Measurements from ENCODE around the gene NPLOC4.

DNA sequence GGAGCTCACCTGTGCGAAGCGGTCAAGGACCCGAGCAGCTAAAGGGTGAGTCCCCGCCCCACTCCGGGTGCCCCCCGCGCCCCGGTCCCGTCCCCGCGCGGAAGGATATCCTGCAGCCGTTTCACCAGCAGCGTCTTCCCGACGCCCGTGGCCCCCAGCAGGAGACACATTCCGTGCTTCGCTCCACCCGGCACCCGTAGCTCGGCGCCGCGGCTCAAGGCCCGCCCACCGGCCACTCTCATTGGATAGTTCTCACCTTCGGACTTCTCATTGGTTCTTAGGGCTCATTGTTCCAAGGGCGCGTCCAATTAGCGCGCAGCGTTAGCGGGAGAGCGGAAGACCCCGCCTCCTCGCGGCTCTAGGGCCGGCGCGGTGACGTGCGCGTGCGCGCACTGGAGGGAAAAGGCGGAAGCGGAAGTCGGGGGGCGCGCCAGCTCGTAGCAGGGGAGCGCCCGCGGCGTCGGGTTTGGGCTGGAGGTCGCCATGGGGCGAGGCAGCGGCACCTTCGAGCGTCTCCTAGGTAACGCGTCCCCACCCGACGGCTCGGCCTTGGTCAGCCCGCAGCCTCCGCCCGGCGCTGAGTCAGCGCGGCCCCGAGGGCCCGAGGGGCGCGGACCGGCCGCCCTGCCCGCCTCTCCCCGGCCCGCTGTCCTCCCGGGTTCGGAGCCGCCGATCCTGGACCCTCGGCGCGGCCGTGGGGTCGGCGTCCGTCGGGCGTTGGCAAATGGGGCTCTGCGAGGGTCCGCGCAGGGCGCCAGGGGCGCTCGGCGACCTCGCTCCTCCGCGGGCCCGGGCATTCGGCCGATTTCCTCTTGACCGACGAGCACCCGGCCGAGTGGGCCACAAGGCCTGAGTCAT is 46.9 kb upstream of the NPLOC4 start, which contains the start of the genes ARL16 and HGS:
- TF ChIP-seq, protein P1, sequence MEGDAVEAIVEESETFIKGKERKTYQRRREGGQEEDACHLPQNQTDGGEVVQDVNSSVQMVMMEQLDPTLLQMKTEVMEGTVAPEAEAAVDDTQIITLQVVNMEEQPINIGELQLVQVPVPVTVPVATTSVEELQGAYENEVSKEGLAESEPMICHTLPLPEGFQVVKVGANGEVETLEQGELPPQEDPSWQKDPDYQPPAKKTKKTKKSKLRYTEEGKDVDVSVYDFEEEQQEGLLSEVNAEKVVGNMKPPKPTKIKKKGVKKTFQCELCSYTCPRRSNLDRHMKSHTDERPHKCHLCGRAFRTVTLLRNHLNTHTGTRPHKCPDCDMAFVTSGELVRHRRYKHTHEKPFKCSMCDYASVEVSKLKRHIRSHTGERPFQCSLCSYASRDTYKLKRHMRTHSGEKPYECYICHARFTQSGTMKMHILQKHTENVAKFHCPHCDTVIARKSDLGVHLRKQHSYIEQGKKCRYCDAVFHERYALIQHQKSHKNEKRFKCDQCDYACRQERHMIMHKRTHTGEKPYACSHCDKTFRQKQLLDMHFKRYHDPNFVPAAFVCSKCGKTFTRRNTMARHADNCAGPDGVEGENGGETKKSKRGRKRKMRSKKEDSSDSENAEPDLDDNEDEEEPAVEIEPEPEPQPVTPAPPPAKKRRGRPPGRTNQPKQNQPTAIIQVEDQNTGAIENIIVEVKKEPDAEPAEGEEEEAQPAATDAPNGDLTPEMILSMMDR (conservative IDR thresholded peaks at IDR 0.05; ENCODE audit: low read length), result no peak
- no peak for TF ChIP-seq EZH2phosphoT487 (IDR thresholded peaks at IDR 0.05; ENCODE audit: borderline replicate concordance)

All from Loucy (cell line).